B cell (primary cell): ENCODE measurements around the gene UBAP1L. TPM values are rescaled to one million over a fixed set of nuclear protein-coding genes. Genes with fewer than 3 reads are reported as not detected.

ENCODE experiments used
- ATAC-seq: fragments of 200-7000 bp; cut with Tn5 transposase; one replicate; pipeline ENCODE4 v1.10.0; 2021; ENCODE audit warnings: low read depth, mild to moderate bottlenecking, moderate number of reproducible peaks, moderate library complexity
- CTCF ChIA-PET: fragments of 350-600 bp; sonication (Branson Sonifier 250); formaldehyde crosslinking; loops from one replicate; lab custom pipeline; 2021; ENCODE audit warnings: antibody characterized with exemption, inconsistent platforms; lab: Charles Lee
- POLR2A ChIA-PET: fragments of 350-600 bp; sonication (Branson Sonifier 250); formaldehyde crosslinking; loops from one replicate; lab custom pipeline; 2021; ENCODE audit warnings: antibody characterized with exemption; lab: Charles Lee
- DNase-seq: peaks from one replicate; pipeline ENCODE4 v3.0.0; 2013
- H2AFZ ChIP-seq: 2 replicates; pipeline ENCODE4 v1.6.1; 2012; ENCODE audit warnings: mild to moderate bottlenecking, low read depth, low read length; ENCODE audit not compliant: insufficient read depth, poor library complexity, severe bottlenecking
- H3K27ac ChIP-seq, 2 donors: 1 replicate in 1 of 2; 2 replicates in 1 of 2; pipeline ENCODE4 v1.5.1; 2012 to 2013; ENCODE audit warnings: low read length in 2 of 2, mild to moderate bottlenecking in 2 of 2, moderate library complexity in 1 of 2
- H3K27me3 ChIP-seq, 4 experiments: fragments of 200-600 bp in 1 of 4; sonication (generic) in 1 of 4; replicated peaks in 1 of 4; 1 replicate in 2 of 4; 2 replicates in 2 of 4; pipeline versions ENCODE4 v1.6.1 to v1.7.0; 2013 to 2016; ENCODE audit warnings: low read length in 3 of 4, mild to moderate bottlenecking in 2 of 4, mixed read lengths in 1 of 4, moderate library complexity in 1 of 4; ENCODE audit not compliant: insufficient read depth in 4 of 4, control insufficient read depth in 3 of 4; ENCODE audit errors: control extremely low read depth in 1 of 4
- H3K36me3 ChIP-seq, 2 experiments: replicated peaks in 1 of 2; 1 replicate in 1 of 2; 2 replicates in 1 of 2; pipeline versions ENCODE4 v1.6.1 to v1.7.1; 2013; ENCODE audit warnings: low read length in 1 of 2; ENCODE audit not compliant: insufficient read depth in 2 of 2, control insufficient read depth in 1 of 2; ENCODE audit errors: control extremely low read depth in 1 of 2, extremely low read depth in 1 of 2
- H3K4me1 ChIP-seq, 2 donors: fragments of 200-600 bp in 1 of 2; sonication (generic) in 1 of 2; 1 replicate in 1 of 2; 2 replicates in 1 of 2; pipeline versions ENCODE4 v1.5.1 to v1.6.1; 2013 to 2017; ENCODE audit warnings: low read length in 2 of 2; ENCODE audit not compliant: control insufficient read depth in 2 of 2, insufficient read depth in 2 of 2
- H3K4me2 ChIP-seq: replicated peaks from 2 replicates; pipeline ENCODE3; 2012; ENCODE audit warnings: mild to moderate bottlenecking, low read depth, low read length; ENCODE audit not compliant: poor library complexity, severe bottlenecking
- H3K4me3 ChIP-seq, 5 experiments: fragments of 200-600 bp in 1 of 5; sonication (generic) in 1 of 5; 1 replicate in 3 of 5; 2 replicates in 2 of 5; pipeline versions ENCODE4 v1.5.1 to v1.7.0; 2011 to 2016; ENCODE audit warnings: low read length in 4 of 5, mild to moderate bottlenecking in 4 of 5, low read depth in 2 of 5, control low read depth in 1 of 5, moderate library complexity in 1 of 5; ENCODE audit not compliant: insufficient read depth in 1 of 5; ENCODE audit errors: control extremely low read depth in 1 of 5, extremely low read depth in 1 of 5
- H3K79me2 ChIP-seq: fragments of 200-600 bp; sonication (generic); one replicate; pipeline ENCODE4 v1.6.0; 2016; ENCODE audit warnings: low read length; ENCODE audit not compliant: control insufficient read depth, insufficient read depth
- H3K9ac ChIP-seq: fragments of 200-600 bp; sonication (generic); 2 replicates; pipeline ENCODE4 v1.6.1; 2017; ENCODE audit warnings: mild to moderate bottlenecking, low read length, moderate library complexity
- H3K9me3 ChIP-seq, 3 donors: one replicate each; pipeline versions ENCODE4 v1.6.1 to v1.7.1; 2013; ENCODE audit warnings: low read length in 2 of 3; ENCODE audit not compliant: control insufficient read depth in 2 of 3, insufficient read depth in 1 of 3; ENCODE audit errors: control extremely low read depth in 1 of 3
- H4K20me1 ChIP-seq: 2 replicates; pipeline ENCODE4 v1.6.0; 2012; ENCODE audit warnings: mild to moderate bottlenecking, low read length; ENCODE audit not compliant: insufficient read depth, control insufficient read depth, poor library complexity, severe bottlenecking
- H3K27ac Mint-ChIP-seq: one replicate; pipeline ENCODE4 v1.8.0; 2021; ENCODE audit warnings: mixed read lengths
- H3K27me3 Mint-ChIP-seq: one replicate; pipeline ENCODE4 v1.8.0; 2021; ENCODE audit warnings: mixed read lengths
- H3K4me1 Mint-ChIP-seq: one replicate; pipeline ENCODE4 v1.8.0; 2021; ENCODE audit warnings: mixed read lengths
- H3K4me3 Mint-ChIP-seq: one replicate; pipeline ENCODE4 v1.8.0; 2021; ENCODE audit warnings: mixed read lengths
- H3K9me3 Mint-ChIP-seq: one replicate; pipeline ENCODE4 v1.8.0; 2022; ENCODE audit warnings: mixed read lengths; ENCODE audit not compliant: insufficient read depth
- EZH2 ChIP-seq: IDR thresholded peaks from 2 replicates; pipeline ENCODE4 v1.6.1; 2012; ENCODE audit warnings: borderline replicate concordance, low read depth, mild to moderate bottlenecking, moderate library complexity, low read length; ENCODE audit not compliant: insufficient read depth, poor library complexity, severe bottlenecking
- WGBS: methylation state at CpG from one replicate; pipeline ENCODE4 v1.1.5; 2013; ENCODE audit warnings: missing lambda C conversion rate; ENCODE audit not compliant: insufficient coverage; 5-methylcytosine and 5-hydroxymethylcytosine counted together
- intact Hi-C: fragments of 100-400 bp; cut with micrococcal nuclease; formaldehyde crosslinking; loops from one replicate; pipeline ENCODE4 v1.10.0; 2022
- polyA plus RNA-seq: library from polyadenylated mRNA; depleted of rRNA; stranded (reverse); fragments of >200 nt; gene quantifications from 2 replicates; pipeline ENCODE4 v1.2.3, GENCODE V29; 2012
- total RNA-seq, 2 donors: library from RNA; stranded (reverse); fragments of 120-200 nt in 1 of 2; gene quantifications; 1 replicate in 1 of 2; 2 replicates in 1 of 2; pipeline versions ENCODE4 v1.2.3 to v1.2.4, GENCODE V29; 2013 to 2022
- TF ChIP-seq, protein P1 (sequence below): fragments of 200-600 bp; IDR thresholded peaks from one replicate; pipeline ENCODE4 v1.8.0; 2022; ENCODE audit warnings: antibody characterized with exemption, mild to moderate bottlenecking

The UBAP1L gene
- total and polyA plus RNA-seq, 2 donors (not counting 1 experiment from before 2014, with no cell fraction given), result 8.5 to 18.4 TPM

DNA sequence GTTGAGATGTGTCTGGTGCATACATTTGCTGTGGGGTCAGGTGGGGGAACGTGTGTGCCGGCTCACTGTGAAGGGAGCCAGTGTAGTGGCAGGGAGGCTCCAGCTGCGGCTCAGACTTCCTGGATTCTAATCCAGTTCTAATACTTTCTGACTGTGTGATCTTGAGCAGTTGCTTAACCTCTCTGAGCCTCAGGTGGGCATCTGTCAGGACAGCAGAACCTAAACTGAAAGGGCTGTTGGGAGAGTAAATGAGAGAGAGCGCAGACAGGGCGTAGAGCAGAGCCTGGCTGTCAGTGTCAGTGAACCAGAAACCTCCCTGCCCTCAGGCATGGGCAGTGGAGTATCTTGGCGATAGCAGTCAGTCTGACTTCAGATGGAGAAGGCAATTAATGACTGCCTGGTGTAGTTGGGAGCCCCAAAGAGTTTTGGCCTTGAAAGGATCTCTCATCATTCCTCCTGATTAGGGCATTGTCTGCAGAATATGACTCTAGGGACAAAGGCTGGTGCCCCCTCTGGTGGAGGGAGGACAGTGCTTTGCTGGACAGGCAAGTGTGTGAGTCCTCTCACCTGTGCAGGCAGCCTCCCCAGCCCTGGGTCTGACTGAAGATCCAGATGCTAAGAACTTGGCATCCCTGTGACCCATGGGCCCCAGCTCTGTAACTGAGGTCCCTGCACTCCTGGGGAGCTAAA is 28.9 kb downstream of the UBAP1L start:
- no peak overlapping the region for H3K4me2 ChIP-seq

DNA sequence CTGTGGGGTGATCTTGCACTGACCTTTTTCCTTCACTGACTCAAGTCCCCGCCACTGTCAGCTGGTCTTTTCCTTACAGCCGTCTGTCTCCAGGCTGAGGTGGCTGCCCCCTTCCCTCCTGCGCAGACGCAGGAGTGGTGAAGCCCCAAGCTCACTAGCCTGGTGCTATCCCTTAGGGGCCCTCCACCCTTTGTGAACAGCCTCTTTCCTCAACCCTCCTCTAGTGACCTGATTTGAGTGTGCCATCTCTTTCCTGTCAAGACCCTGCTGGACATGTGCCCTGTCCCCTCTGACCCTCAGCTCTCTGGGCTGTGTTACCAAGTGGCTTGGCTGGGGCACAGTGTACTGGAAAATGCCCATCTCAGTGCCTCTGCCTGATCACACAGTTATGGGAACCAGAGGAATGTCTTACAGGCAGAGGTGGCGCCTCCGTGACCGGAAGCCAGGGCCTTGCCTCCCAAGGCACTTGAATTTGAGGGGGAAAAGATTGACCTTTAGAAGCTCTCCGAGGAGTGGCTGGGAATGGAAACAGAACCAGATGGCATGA is 29.7 kb downstream of the UBAP1L start:
- POLR2A ChIA-PET, result no interaction called here
- no peak overlapping the region for H3K4me3 ChIP-seq
- Mint-ChIP-seq H3K27ac (no peak overlapping the region), H3K4me3 (no peak overlapping the region), H3K27me3 (peaks cover 39% of the 10 kb centered on the region), H3K9me3 (no peaks in the 10 kb centered on the region), H3K4me1 (no peaks in the 10 kb centered on the region)
- TF ChIP-seq, protein P1, sequence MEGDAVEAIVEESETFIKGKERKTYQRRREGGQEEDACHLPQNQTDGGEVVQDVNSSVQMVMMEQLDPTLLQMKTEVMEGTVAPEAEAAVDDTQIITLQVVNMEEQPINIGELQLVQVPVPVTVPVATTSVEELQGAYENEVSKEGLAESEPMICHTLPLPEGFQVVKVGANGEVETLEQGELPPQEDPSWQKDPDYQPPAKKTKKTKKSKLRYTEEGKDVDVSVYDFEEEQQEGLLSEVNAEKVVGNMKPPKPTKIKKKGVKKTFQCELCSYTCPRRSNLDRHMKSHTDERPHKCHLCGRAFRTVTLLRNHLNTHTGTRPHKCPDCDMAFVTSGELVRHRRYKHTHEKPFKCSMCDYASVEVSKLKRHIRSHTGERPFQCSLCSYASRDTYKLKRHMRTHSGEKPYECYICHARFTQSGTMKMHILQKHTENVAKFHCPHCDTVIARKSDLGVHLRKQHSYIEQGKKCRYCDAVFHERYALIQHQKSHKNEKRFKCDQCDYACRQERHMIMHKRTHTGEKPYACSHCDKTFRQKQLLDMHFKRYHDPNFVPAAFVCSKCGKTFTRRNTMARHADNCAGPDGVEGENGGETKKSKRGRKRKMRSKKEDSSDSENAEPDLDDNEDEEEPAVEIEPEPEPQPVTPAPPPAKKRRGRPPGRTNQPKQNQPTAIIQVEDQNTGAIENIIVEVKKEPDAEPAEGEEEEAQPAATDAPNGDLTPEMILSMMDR, result no peak
- no peak for TF ChIP-seq EZH2
- ATAC-seq, result no peak
- H3K4me2 ChIP-seq, result no peak overlapping the region
- CTCF ChIA-PET, result no interaction called here
- 96% methylated on average over 8 of the region's 8 CpGs for WGBS
- intact Hi-C loops, result no loop called here
- H3K4me1 ChIP-seq, result no peaks in the 10 kb centered on the region
- H3K9ac ChIP-seq, result no peak overlapping the region
- no peaks in the 10 kb centered on the region for H3K79me2 ChIP-seq
- H3K27me3 ChIP-seq, result peaks cover 0 to 29% (median 5%) of the 10 kb centered on the region in 4 experiments
- H4K20me1 ChIP-seq, result no peaks in the 10 kb centered on the region
- no peak for DNase-seq
- no peaks in the 10 kb centered on the region for H3K9me3 ChIP-seq
- H3K27ac ChIP-seq, result no peak overlapping the region
- no peak overlapping the region for H2AFZ ChIP-seq
- no peaks in the 10 kb centered on the region for H3K36me3 ChIP-seq

More for the DNA sequence above, 28.9 kb downstream of the UBAP1L start:
- Histone ChIP-seq H3K79me2 (no peaks in the 10 kb centered on the region), H3K4me3 (no peak overlapping the region), H3K9ac (no peak overlapping the region), H3K27ac (no peak overlapping the region), H2AFZ (no peak overlapping the region), H3K4me1 (no peaks in the 10 kb centered on the region), H3K27me3 (peaks cover 0 to 28% (median 5%) of the 10 kb centered on the region in 4 experiments), H4K20me1 (no peaks in the 10 kb centered on the region), H3K9me3 (no peaks in the 10 kb centered on the region), H3K36me3 (no peaks in the 10 kb centered on the region)
- 94% methylated on average over 6 of the region's 6 CpGs for WGBS
- H3K27ac Mint-ChIP-seq, result no peak overlapping the region
- H3K4me1 Mint-ChIP-seq, result no peaks in the 10 kb centered on the region
- TF ChIP-seq EZH2, result no peak
- TF ChIP-seq, protein P1, result no peak
- ChIA-PET POLR2A (no interaction called here), CTCF (interaction anchor here (1.5 kb wide), 1 partner anchor 53 kb away, joined by 5 read pairs; no protein-coding TSS in a partner anchor)
- ATAC-seq (no peak), DNase-seq (no peak)
- H3K4me3 Mint-ChIP-seq, result no peak overlapping the region
- peaks cover 32% of the 10 kb centered on the region for H3K27me3 Mint-ChIP-seq
- intact Hi-C loops, result no loop called here
- H3K9me3 Mint-ChIP-seq, result no peaks in the 10 kb centered on the region
